WERI-Rb-1 (cell line): ENCODE data around the gene HYAL3.

Experiments used
- DNase-seq: peaks from one replicate; pipeline ENCODE4 v3.0.0-alpha.2; 2020
- H3K27ac ChIP-seq: fragments of 250-450 bp; sonication (Bioruptor Pico); 2 replicates; pipeline ENCODE4 v1.5.1; 2020; ENCODE audit warnings: mild to moderate bottlenecking, moderate library complexity
- H3K27me3 ChIP-seq: fragments of 250-450 bp; sonication (Bioruptor Pico); 2 replicates; pipeline ENCODE4 v1.5.1; 2021; ENCODE audit warnings: mild to moderate bottlenecking, low read depth, moderate library complexity; ENCODE audit not compliant: insufficient read depth, severe bottlenecking
- H3K36me3 ChIP-seq: fragments of 250-450 bp; sonication (Bioruptor Pico); 2 replicates; pipeline ENCODE4 v1.5.1; 2020; ENCODE audit warnings: mild to moderate bottlenecking, moderate library complexity
- H3K4me3 ChIP-seq: 2 replicates; pipeline ENCODE4 v1.5.1; 2011; ENCODE audit warnings: low read depth, mild to moderate bottlenecking, control low read depth, low read length
- H3K9me3 ChIP-seq: fragments of 250-450 bp; sonication (Bioruptor Pico); 2 replicates; pipeline ENCODE4 v1.5.1; 2021; ENCODE audit warnings: mild to moderate bottlenecking, moderate library complexity; ENCODE audit not compliant: severe bottlenecking
- TF ChIP-seq, protein P1 (sequence below): IDR thresholded peaks from 2 replicates; pipeline ENCODE4 v1.5.1; 2011; ENCODE audit warnings: low read depth, mild to moderate bottlenecking, control low read depth, inconsistent platforms, low read length

The HYAL3 gene

GRCh38 chr3:50325497-50326181 is 26.4 kb upstream of the HYAL3 start:
- H3K36me3 ChIP-seq = peaks cover 42% of the 10 kb centered on the region
- no peaks in the 10 kb centered on the region for H3K27me3 ChIP-seq
- H3K27ac ChIP-seq = no peak overlapping the region
- no peak for DNase-seq
- no peak overlapping the region for H3K4me3 ChIP-seq
- no peaks in the 10 kb centered on the region for H3K9me3 ChIP-seq
- TF ChIP-seq, protein P1, sequence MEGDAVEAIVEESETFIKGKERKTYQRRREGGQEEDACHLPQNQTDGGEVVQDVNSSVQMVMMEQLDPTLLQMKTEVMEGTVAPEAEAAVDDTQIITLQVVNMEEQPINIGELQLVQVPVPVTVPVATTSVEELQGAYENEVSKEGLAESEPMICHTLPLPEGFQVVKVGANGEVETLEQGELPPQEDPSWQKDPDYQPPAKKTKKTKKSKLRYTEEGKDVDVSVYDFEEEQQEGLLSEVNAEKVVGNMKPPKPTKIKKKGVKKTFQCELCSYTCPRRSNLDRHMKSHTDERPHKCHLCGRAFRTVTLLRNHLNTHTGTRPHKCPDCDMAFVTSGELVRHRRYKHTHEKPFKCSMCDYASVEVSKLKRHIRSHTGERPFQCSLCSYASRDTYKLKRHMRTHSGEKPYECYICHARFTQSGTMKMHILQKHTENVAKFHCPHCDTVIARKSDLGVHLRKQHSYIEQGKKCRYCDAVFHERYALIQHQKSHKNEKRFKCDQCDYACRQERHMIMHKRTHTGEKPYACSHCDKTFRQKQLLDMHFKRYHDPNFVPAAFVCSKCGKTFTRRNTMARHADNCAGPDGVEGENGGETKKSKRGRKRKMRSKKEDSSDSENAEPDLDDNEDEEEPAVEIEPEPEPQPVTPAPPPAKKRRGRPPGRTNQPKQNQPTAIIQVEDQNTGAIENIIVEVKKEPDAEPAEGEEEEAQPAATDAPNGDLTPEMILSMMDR = no peak

- Histone ChIP-seq H3K4me3 (no peak overlapping the region), H3K36me3 (peaks cover 37% of the 10 kb centered on the region), H3K27ac (no peak overlapping the region), H3K9me3 (no peaks in the 10 kb centered on the region), H3K27me3 (no peaks in the 10 kb centered on the region)
- TF ChIP-seq, protein P1 = no peak
- no peak for DNase-seq
Measured at GRCh38 chr3:50325113-50325480, 25.9 kb upstream of the HYAL3 start.

- Histone ChIP-seq H3K27me3 (no peaks in the 10 kb centered on the region), H3K36me3 (peaks cover 37% of the 10 kb centered on the region), H3K9me3 (no peaks in the 10 kb centered on the region), H3K4me3 (no peak overlapping the region), H3K27ac (no peak overlapping the region)
- TF ChIP-seq, protein P1 = peak; percentile 90
- peak; percentile 88 for DNase-seq
Measured at GRCh38 chr3:50324351-50325112, 25.3 kb upstream of the HYAL3 start.

- peaks cover 41% of the 10 kb centered on the region for H3K36me3 ChIP-seq
- no peaks in the 10 kb centered on the region for H3K27me3 ChIP-seq
- no peaks in the 10 kb centered on the region for H3K9me3 ChIP-seq
- DNase-seq = no peak
- H3K4me3 ChIP-seq = no peak overlapping the region
- H3K27ac ChIP-seq = no peak overlapping the region
- TF ChIP-seq, protein P1 = no peak
Measured at GRCh38 chr3:50323614-50324199, 24.5 kb upstream of the HYAL3 start.

DNA sequence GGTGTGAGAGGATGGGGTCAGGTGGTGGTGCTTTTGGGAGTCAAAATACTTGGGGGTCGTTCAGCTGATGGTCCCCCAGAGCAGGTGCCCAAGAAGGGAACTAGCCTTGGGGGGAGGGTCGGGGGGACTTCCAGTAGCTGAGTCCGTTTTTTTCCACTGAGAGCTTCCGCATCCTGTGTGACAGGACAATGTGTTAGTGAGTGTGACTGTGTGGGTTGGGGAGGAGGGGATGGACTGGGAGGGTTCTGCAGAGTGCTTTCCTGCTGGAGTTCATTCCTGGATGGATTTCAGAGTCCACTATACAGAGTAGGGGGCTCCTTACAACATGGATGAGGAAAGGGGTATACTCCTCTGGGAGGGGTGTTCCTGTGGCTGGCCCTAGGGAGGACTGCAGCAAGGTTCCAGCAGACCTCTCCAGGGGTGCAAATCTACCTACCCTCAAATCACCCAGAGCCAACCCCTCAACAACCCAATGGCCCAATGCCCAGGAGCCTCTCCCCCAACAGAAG is 23.9 kb upstream of the HYAL3 start:
- Histone ChIP-seq H3K27ac (no peak overlapping the region), H3K9me3 (no peaks in the 10 kb centered on the region), H3K36me3 (peaks cover 46% of the 10 kb centered on the region), H3K4me3 (no peak overlapping the region), H3K27me3 (no peaks in the 10 kb centered on the region)
- TF ChIP-seq, protein P1 = no peak
- no peak for DNase-seq
